Thoracic aorta (tissue), 2 donors: ENCODE measurements around the gene DGKB. TPM values are rescaled to one million over a fixed set of nuclear protein-coding genes. Genes with fewer than 3 reads are reported as not detected.

Experiments used
- ATAC-seq: fragments of 150-250 bp; one replicate; pipeline ENCODE4 v1.8.0; 2017; ENCODE audit warnings: low read depth; ENCODE audit not compliant: insufficient number of reproducible peaks, low FRiP score
- DNase-seq: peaks from one replicate; pipeline ENCODE4 v3.0.0-alpha.2; 2020; ENCODE audit warnings: low spot score
- H3K27ac ChIP-seq, 2 donors: fragments of 200-600 bp; sonication (generic); 1 replicate in 1 of 2; 2 replicates in 1 of 2; pipeline ENCODE4 v1.5.1; 2016; ENCODE audit warnings: mild to moderate bottlenecking in 2 of 2, moderate library complexity in 2 of 2
- H3K27me3 ChIP-seq: fragments of 200-600 bp; sonication (generic); replicated peaks from 2 replicates; pipeline ENCODE4 v1.6.0; 2016; ENCODE audit warnings: mild to moderate bottlenecking; ENCODE audit not compliant: insufficient read depth
- H3K36me3 ChIP-seq: fragments of 200-600 bp; sonication (generic); one replicate; pipeline ENCODE4 v1.5.1; 2016
- H3K4me1 ChIP-seq, 2 donors: fragments of 200-600 bp; sonication (generic); 1 replicate in 1 of 2; 2 replicates in 1 of 2; pipeline versions ENCODE4 v1.5.1 to v1.6.0; 2016; ENCODE audit warnings: low read depth in 2 of 2, mild to moderate bottlenecking in 1 of 2; ENCODE audit not compliant: control insufficient read depth in 1 of 2
- H3K4me3 ChIP-seq: fragments of 200-600 bp; sonication (generic); 2 replicates; pipeline ENCODE4 v1.5.1; 2016; ENCODE audit warnings: mild to moderate bottlenecking
- H3K9me3 ChIP-seq: fragments of 200-600 bp; sonication (generic); 2 replicates; pipeline ENCODE4 v1.5.1; 2016
- CTCF ChIP-seq: fragments of 200-600 bp; sonication (generic); IDR thresholded peaks from one replicate; pipeline ENCODE4 v1.5.1; 2019; ENCODE audit warnings: antibody characterized with exemption
- total RNA-seq, 2 donors: library from RNA; depleted of rRNA; stranded (reverse); fragments of >200 nt; gene quantifications; one replicate each; pipeline versions ENCODE4 v1.1.0 to v1.2.3, GENCODE V29; 2016

DGKB gene
- total RNA-seq, 2 donors from 2014 or later: 0.56 TPM; not detected in 1

GRCh38 chr7:14585232-14585631 is 317.3 kb downstream of the DGKB start:
- no peak for TF ChIP-seq CTCF
- Histone ChIP-seq H3K9me3 (peaks cover 4% of the 10 kb centered on the region), H3K4me3 (no peak overlapping the region), H3K27me3 (no peaks in the 10 kb centered on the region), H3K27ac (no peak overlapping the region), H3K4me1 (no peaks in the 10 kb centered on the region), H3K36me3 (no peaks in the 10 kb centered on the region)
- ATAC-seq (no peak), DNase-seq (no peak)

GRCh38 chr7:14583518-14583917 is 319.0 kb downstream of the DGKB start:
- DNase-seq (no peak), ATAC-seq (no peak)
- H3K9me3 ChIP-seq: peaks cover 4% of the 10 kb centered on the region
- H3K36me3 ChIP-seq: no peaks in the 10 kb centered on the region
- H3K4me3 ChIP-seq: no peak overlapping the region
- no peak overlapping the region for H3K27ac ChIP-seq
- no peak for TF ChIP-seq CTCF
- H3K4me1 ChIP-seq: no peaks in the 10 kb centered on the region
- H3K27me3 ChIP-seq: no peaks in the 10 kb centered on the region

GRCh38 chr7:14582010-14582409 is 320.5 kb downstream of the DGKB start:
- H3K27ac ChIP-seq: no peak overlapping the region

GRCh38 chr7:14579971-14580370 is 322.6 kb downstream of the DGKB start:
- Histone ChIP-seq H3K9me3 (no peaks in the 10 kb centered on the region), H3K36me3 (no peaks in the 10 kb centered on the region), H3K27me3 (no peaks in the 10 kb centered on the region), H3K4me3 (no peak overlapping the region), H3K27ac (no peak overlapping the region), H3K4me1 (no peaks in the 10 kb centered on the region)
- no peak for ATAC-seq
- DNase-seq: no peak
- TF ChIP-seq CTCF: no peak

More at GRCh38 chr7:14582010-14582409, 320.5 kb downstream of the DGKB start:
- Histone ChIP-seq H3K4me1 (no peaks in the 10 kb centered on the region), H3K9me3 (peaks cover 4% of the 10 kb centered on the region), H3K4me3 (no peak overlapping the region), H3K36me3 (no peaks in the 10 kb centered on the region), H3K27me3 (no peaks in the 10 kb centered on the region)
- no peak for DNase-seq
- no peak for TF ChIP-seq CTCF
- no peak for ATAC-seq

GRCh38 chr7:14576578-14576977 is 326.0 kb downstream of the DGKB start:
- no peaks in the 10 kb centered on the region for H3K9me3 ChIP-seq
- H3K27me3 ChIP-seq: no peaks in the 10 kb centered on the region
- TF ChIP-seq CTCF: no peak
- DNase-seq: no peak
- H3K4me3 ChIP-seq: no peak overlapping the region
- no peaks in the 10 kb centered on the region for H3K36me3 ChIP-seq
- ATAC-seq: no peak
- no peak overlapping the region for H3K27ac ChIP-seq
- no peaks in the 10 kb centered on the region for H3K4me1 ChIP-seq
